HepG2 (cell line): ENCODE data around the gene NXN. TPM values are rescaled to one million over a fixed set of nuclear protein-coding genes. Genes with fewer than 3 reads are reported as not detected.

Experiments used
- ATF3 ChIP-seq: sonication (generic); formaldehyde crosslinking; IDR thresholded peaks from 2 replicates; pipeline ENCODE4 v1.4.0; 2020; ENCODE audit warnings: missing genetic modification reagents
- CHCHD3 ChIP-seq: sonication (generic); formaldehyde crosslinking; IDR thresholded peaks from 2 replicates; pipeline ENCODE4 v1.8.0; 2022; ENCODE audit warnings: mild to moderate bottlenecking, missing genetic modification reagents, moderate library complexity
- CREB1 ChIP-seq, 2 experiments: fragments of 450-650 bp in 1 of 2; IDR thresholded peaks; 2 replicates each; pipeline ENCODE4 v1.6.1; 2016 to 2017; ENCODE audit warnings: control low read depth in 1 of 2, mild to moderate bottlenecking in 1 of 2, missing compliant biosample characterization in 1 of 2, missing genetic modification characterization in 1 of 2
- FOXA1 ChIP-seq, 2 experiments: fragments of 450-650 bp in 1 of 2; sonication (generic) in 1 of 2; formaldehyde crosslinking in 1 of 2; IDR thresholded peaks; 2 replicates each; pipeline versions ENCODE4 v1.4.0 to v1.6.1; 2016 to 2020; ENCODE audit warnings: missing genetic modification reagents in 1 of 2
- HOXA5 ChIP-seq: sonication (generic); formaldehyde crosslinking; IDR thresholded peaks from 2 replicates; pipeline ENCODE4 v1.4.0; 2020; ENCODE audit warnings: missing genetic modification reagents
- NKX3-1 ChIP-seq: sonication (generic); formaldehyde crosslinking; IDR thresholded peaks from 2 replicates; pipeline ENCODE4 v1.5.0; 2020; ENCODE audit warnings: missing genetic modification reagents
- NR2F2 ChIP-seq: IDR thresholded peaks from 2 replicates; pipeline ENCODE4 v1.6.1; 2012; ENCODE audit warnings: low read depth, inconsistent platforms, borderline replicate concordance
- RNF2 ChIP-seq: fragments of 450-650 bp; conservative IDR thresholded peaks from 2 replicates; pipeline ENCODE4 v1.6.1; 2016; ENCODE audit warnings: low read depth
- SRSF9 ChIP-seq: fragments of 200-400 bp; formaldehyde crosslinking; IDR thresholded peaks from 2 replicates; pipeline ENCODE4 v1.6.1; 2018; ENCODE audit warnings: borderline replicate concordance, mild to moderate bottlenecking, low read depth, low read length; ENCODE audit not compliant: insufficient read depth, poor library complexity, severe bottlenecking
- SYNCRIP ChIP-seq: fragments of 200-400 bp; formaldehyde crosslinking; IDR thresholded peaks from 2 replicates; pipeline ENCODE4 v1.6.1; 2018; ENCODE audit warnings: mild to moderate bottlenecking, low read depth, low read length; ENCODE audit not compliant: insufficient read depth
- TBX2 ChIP-seq: sonication (generic); formaldehyde crosslinking; IDR thresholded peaks from 2 replicates; pipeline ENCODE4 v1.5.0; 2020; ENCODE audit warnings: missing genetic modification reagents, mild to moderate bottlenecking, borderline replicate concordance
- ZBTB42 ChIP-seq: sonication (generic); formaldehyde crosslinking; IDR thresholded peaks from 2 replicates; pipeline ENCODE4 v1.5.0; 2020; ENCODE audit warnings: mild to moderate bottlenecking, missing genetic modification reagents
- ZNF121 ChIP-seq: sonication (generic); formaldehyde crosslinking; IDR thresholded peaks from 2 replicates; pipeline ENCODE4 v1.5.0; 2020; ENCODE audit warnings: mild to moderate bottlenecking, missing genetic modification reagents
- ZNF260 ChIP-seq: sonication (generic); formaldehyde crosslinking; IDR thresholded peaks from 2 replicates; pipeline ENCODE4 v1.4.0; 2020; ENCODE audit warnings: missing genetic modification reagents, low read depth, mild to moderate bottlenecking, borderline replicate concordance
- ZNF30 ChIP-seq: sonication (generic); formaldehyde crosslinking; IDR thresholded peaks from 2 replicates; pipeline ENCODE4 v1.5.0; 2020; ENCODE audit warnings: mild to moderate bottlenecking, missing genetic modification reagents
- polyA plus RNA-seq, 8 experiments: library from polyadenylated mRNA; depleted of rRNA in 3 of 8; stranded (reverse) in 7 of 8; unstranded in 1 of 8; fragments of >200 nt; fragmentation: Illumina TruSeq in 4 of 8; extraction: Trizol in 4 of 8; gene quantifications; 2 replicates each; pipeline versions ENCODE4 v1.2.1 to v1.2.3, GENCODE V29; 2011 to 2016; ENCODE audit warnings: low read depth in 4 of 8, missing spikeins in 1 of 8, mixed read lengths in 1 of 8; ENCODE audit not compliant: insufficient read depth in 1 of 8
- total RNA-seq, 5 experiments: library from RNA; depleted of rRNA; stranded (reverse); fragments of >200 nt; fragmentation: Illumina TruSeq; extraction: Trizol; gene quantifications; 2 replicates each; pipeline ENCODE4 v1.2.3, GENCODE V29; 2016; ENCODE audit warnings: low read depth in 1 of 5
- TF ChIP-seq, protein P1 (sequence below): sonication (generic); formaldehyde crosslinking; IDR thresholded peaks from 2 replicates; pipeline ENCODE4 v1.8.1; 2023; ENCODE audit warnings: mild to moderate bottlenecking, inconsistent platforms, moderate library complexity, missing genetic modification reagents, borderline replicate concordance
- TF ChIP-seq, protein P2 (sequence below): sonication (generic); formaldehyde crosslinking; IDR thresholded peaks from 2 replicates; pipeline ENCODE4 v1.8.1; 2023; ENCODE audit warnings: mild to moderate bottlenecking, moderate library complexity, missing genetic modification reagents
- TF ChIP-seq, protein P3 (sequence below): sonication (generic); formaldehyde crosslinking; IDR thresholded peaks from 2 replicates; pipeline ENCODE4; 2020; ENCODE audit warnings: missing genetic modification reagents, mild to moderate bottlenecking, borderline replicate concordance
- TF ChIP-seq, protein P4 (sequence below): sonication (generic); formaldehyde crosslinking; IDR thresholded peaks from 2 replicates; pipeline ENCODE4 v1.4.0; 2020; ENCODE audit warnings: mild to moderate bottlenecking, missing genetic modification reagents, borderline replicate concordance

The NXN gene
- total and polyA plus RNA-seq, 2 of the 13 experiments (the other 11 are each of a cell fraction or from before 2014, with no cell fraction given): 22.2 to 24.3 TPM

GRCh38 chr17:781805-782731, 197.5 kb downstream of the NXN start, which contains the start of the genes GLOD4 and MRM3 (continued):
- 0 out of 2 replicates have a peak, but pooled peaks have one; percentile 58 for TF ChIP-seq RNF2
- TF ChIP-seq HOXA5 (CRISPR knock-in tag): no peak
- TF ChIP-seq, protein P1, sequence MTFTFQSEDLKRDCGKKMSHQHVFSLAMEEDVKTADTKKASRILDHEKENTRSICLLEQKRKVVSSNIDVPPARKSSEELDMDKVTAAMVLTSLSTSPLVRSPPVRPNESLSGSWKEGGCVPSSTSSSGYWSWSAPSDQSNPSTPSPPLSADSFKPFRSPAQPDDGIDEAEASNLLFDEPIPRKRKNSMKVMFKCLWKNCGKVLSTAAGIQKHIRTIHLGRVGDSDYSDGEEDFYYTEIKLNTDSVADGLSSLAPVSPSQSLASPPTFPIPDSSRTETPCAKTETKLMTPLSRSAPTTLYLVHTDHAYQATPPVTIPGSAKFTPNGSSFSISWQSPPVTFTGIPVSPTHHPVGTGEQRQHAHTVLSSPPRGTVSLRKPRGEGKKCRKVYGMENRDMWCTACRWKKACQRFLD (CRISPR knock-in tag): no peak
- TF ChIP-seq, protein P2, sequence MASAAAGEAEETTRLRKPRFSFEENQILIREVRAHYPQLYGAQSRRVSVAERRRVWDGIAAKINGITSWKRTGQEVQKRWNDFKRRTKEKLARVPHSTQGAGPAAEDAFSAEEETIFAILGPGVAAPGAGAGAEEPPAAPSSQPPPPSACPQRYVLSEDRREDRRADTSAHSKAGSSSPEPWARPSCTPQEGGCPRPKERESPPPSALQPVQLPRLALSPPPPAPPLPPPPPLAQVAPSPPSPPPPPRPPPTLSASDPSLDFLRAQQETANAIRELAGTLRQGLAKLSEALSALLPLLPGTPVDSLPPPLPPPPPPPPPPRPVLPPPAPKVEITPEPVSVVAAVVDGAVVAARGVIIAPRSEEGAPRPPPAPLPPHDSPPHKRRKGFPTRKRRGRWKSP (CRISPR knock-in tag): peak; percentile 70
- TF ChIP-seq CREB1 (IDR thresholded peaks at IDR 0.05): peak; percentile 100
- peak; percentile 100 for TF ChIP-seq CREB1 (CRISPR knock-in tag; IDR thresholded peaks at IDR 0.05)
- no peak; the same call in 1 of the 2 replicates for TF ChIP-seq ZNF30
- TF ChIP-seq, protein P3, sequence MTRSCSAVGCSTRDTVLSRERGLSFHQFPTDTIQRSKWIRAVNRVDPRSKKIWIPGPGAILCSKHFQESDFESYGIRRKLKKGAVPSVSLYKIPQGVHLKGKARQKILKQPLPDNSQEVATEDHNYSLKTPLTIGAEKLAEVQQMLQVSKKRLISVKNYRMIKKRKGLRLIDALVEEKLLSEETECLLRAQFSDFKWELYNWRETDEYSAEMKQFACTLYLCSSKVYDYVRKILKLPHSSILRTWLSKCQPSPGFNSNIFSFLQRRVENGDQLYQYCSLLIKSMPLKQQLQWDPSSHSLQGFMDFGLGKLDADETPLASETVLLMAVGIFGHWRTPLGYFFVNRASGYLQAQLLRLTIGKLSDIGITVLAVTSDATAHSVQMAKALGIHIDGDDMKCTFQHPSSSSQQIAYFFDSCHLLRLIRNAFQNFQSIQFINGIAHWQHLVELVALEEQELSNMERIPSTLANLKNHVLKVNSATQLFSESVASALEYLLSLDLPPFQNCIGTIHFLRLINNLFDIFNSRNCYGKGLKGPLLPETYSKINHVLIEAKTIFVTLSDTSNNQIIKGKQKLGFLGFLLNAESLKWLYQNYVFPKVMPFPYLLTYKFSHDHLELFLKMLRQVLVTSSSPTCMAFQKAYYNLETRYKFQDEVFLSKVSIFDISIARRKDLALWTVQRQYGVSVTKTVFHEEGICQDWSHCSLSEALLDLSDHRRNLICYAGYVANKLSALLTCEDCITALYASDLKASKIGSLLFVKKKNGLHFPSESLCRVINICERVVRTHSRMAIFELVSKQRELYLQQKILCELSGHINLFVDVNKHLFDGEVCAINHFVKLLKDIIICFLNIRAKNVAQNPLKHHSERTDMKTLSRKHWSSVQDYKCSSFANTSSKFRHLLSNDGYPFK (CRISPR knock-in tag): peak; percentile 91
- TF ChIP-seq, protein P4, sequence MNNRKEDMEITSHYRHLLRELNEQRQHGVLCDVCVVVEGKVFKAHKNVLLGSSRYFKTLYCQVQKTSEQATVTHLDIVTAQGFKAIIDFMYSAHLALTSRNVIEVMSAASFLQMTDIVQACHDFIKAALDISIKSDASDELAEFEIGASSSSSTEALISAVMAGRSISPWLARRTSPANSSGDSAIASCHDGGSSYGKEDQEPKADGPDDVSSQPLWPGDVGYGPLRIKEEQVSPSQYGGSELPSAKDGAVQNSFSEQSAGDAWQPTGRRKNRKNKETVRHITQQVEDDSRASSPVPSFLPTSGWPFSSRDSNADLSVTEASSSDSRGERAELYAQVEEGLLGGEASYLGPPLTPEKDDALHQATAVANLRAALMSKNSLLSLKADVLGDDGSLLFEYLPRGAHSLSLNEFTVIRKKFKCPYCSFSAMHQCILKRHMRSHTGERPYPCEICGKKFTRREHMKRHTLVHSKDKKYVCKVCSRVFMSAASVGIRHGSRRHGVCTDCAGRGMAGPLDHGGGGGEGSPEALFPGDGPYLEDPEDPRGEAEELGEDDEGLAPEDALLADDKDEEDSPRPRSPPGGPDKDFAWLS (CRISPR knock-in tag): 0 out of 2 replicates have a peak, but pooled peaks have one; percentile 79
- no peak for TF ChIP-seq NKX3-1
- no peak for TF ChIP-seq FOXA1 (IDR thresholded peaks at IDR 0.05)
- TF ChIP-seq FOXA1 (CRISPR knock-in tag; IDR thresholded peaks at IDR 0.05): peak; percentile 61
- peak; percentile 88 for TF ChIP-seq TBX2 (CRISPR knock-in tag)
- TF ChIP-seq ATF3: peak; percentile 60; the same call in 1 of the 2 replicates
- no peak; the same call in 1 of the 2 replicates for TF ChIP-seq NR2F2
- no peak; the same call in 1 of the 2 replicates for TF ChIP-seq ZBTB42
- TF ChIP-seq SYNCRIP: no peak
- TF ChIP-seq ZNF121 (CRISPR knock-in tag): no peak
- TF ChIP-seq SRSF9: no peak
- no peak for TF ChIP-seq ZNF260 (CRISPR knock-in tag)
- TF ChIP-seq CHCHD3 (CRISPR knock-in tag): no peak; the same call in 1 of the 2 replicates
